ENCODE measurements around the gene LRIG3. TPM values are rescaled to one million over a fixed set of nuclear protein-coding genes. Genes with fewer than 3 reads are reported as not detected.

The LRIG3 gene
- total RNA-seq, 1 donor from 2014 or later: 27.7 TPM

DNA sequence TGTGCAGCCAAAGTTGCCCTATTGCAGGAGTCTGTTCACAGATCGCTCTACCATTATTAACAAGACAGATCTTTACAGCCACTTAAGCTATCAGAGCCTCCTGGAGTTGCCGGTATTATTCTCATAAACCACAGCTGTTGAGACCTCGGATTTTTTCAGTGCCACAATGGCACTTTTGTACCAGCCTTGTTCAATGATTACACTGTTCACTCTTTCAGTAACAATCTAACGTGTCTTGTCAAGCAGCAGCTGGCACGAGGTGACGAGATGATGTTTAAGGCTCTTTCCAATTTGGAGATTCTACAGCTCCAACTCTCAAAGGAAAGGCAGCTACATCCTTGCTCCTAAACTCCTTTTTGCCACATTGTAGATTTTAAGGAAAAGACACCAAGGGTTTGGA, 30.7 kb downstream of the LRIG3 start:
- Mint-ChIP-seq H3K4me3 (no peak overlapping the region), H3K27me3 (ENCODE audit: low read depth) (no peaks in the 10 kb centered on the region), H3K27ac (ENCODE audit: unreplicated experiment) (no peak overlapping the region), H3K36me3 (ENCODE audit: low read depth) (peaks cover 23% of the 10 kb centered on the region), H3K4me1 (peaks cover 50% of the 10 kb centered on the region), H3K9me3 (no peaks in the 10 kb centered on the region)
- TF ChIP-seq, protein P1, sequence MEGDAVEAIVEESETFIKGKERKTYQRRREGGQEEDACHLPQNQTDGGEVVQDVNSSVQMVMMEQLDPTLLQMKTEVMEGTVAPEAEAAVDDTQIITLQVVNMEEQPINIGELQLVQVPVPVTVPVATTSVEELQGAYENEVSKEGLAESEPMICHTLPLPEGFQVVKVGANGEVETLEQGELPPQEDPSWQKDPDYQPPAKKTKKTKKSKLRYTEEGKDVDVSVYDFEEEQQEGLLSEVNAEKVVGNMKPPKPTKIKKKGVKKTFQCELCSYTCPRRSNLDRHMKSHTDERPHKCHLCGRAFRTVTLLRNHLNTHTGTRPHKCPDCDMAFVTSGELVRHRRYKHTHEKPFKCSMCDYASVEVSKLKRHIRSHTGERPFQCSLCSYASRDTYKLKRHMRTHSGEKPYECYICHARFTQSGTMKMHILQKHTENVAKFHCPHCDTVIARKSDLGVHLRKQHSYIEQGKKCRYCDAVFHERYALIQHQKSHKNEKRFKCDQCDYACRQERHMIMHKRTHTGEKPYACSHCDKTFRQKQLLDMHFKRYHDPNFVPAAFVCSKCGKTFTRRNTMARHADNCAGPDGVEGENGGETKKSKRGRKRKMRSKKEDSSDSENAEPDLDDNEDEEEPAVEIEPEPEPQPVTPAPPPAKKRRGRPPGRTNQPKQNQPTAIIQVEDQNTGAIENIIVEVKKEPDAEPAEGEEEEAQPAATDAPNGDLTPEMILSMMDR (conservative IDR thresholded peaks at IDR 0.05): no peak
- no peak for DNase-seq (ENCODE audit: low read depth, low spot score)

DNA sequence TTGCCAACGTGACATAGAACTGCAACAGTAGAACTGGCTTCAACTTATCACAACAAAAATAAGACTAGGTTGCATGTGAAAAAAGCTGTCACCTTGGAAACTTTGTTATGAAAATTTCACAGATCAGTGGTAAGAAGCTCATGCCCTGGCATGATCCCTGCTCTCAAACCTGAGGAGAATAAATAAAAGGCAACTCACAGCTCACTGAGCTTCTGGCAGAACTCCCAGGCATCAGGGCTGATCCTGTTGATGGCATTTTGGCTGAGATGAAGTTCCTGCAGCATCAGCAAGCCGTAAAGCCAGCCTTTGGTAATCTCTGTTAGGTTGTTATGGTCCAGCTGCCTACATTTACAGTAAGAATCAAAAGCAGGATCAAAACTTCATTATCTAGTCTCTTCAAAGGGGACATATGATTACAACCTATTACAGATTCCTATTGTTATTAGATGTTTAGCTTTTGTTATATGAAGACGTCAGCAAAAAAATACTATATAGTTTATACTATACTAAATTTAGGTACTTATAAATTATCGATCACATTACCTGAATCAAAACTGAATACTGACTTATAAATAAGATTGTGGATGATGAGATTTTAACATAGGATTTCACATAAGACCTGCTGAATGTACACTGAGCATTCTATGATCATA, 32.0 kb downstream of the LRIG3 start:
- H3K4me3 Mint-ChIP-seq: no peak overlapping the region
- H3K27ac Mint-ChIP-seq (ENCODE audit: unreplicated experiment): no peak overlapping the region
- no peaks in the 10 kb centered on the region for H3K9me3 Mint-ChIP-seq
- H3K27me3 Mint-ChIP-seq (ENCODE audit: low read depth): no peaks in the 10 kb centered on the region
- H3K4me1 Mint-ChIP-seq: peaks cover 48% of the 10 kb centered on the region
- TF ChIP-seq, protein P1 (conservative IDR thresholded peaks at IDR 0.05): no peak
- H3K36me3 Mint-ChIP-seq (ENCODE audit: low read depth): peaks cover 23% of the 10 kb centered on the region
- no peak for DNase-seq (ENCODE audit: low read depth, low spot score)

DNA sequence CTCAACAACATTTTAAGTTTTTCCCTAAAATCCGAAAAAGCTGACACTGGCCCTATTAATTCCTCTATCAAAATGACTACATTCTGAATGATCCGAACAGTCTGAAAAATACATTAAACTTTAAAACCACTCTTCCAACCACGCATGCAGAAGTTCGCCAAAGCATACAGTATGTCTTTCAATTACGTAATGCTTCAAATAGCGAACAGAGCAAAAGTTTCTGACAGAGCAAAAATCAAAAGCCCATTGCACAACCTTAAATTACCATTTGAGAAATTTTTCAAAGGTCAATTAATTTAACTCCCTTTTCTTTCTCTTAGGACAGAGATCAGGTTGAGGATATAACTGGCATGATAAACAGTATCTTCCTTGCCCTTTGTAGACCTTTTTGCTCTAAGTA, 33.2 kb downstream of the LRIG3 start:
- Mint-ChIP-seq H3K36me3 (ENCODE audit: low read depth) (peaks cover 23% of the 10 kb centered on the region), H3K4me3 (no peak overlapping the region), H3K27ac (ENCODE audit: unreplicated experiment) (no peak overlapping the region), H3K9me3 (no peaks in the 10 kb centered on the region), H3K27me3 (ENCODE audit: low read depth) (no peaks in the 10 kb centered on the region), H3K4me1 (peaks cover 38% of the 10 kb centered on the region)
- no peak for DNase-seq (ENCODE audit: low read depth, low spot score)
- TF ChIP-seq, protein P1 (conservative IDR thresholded peaks at IDR 0.05): no peak

DNA sequence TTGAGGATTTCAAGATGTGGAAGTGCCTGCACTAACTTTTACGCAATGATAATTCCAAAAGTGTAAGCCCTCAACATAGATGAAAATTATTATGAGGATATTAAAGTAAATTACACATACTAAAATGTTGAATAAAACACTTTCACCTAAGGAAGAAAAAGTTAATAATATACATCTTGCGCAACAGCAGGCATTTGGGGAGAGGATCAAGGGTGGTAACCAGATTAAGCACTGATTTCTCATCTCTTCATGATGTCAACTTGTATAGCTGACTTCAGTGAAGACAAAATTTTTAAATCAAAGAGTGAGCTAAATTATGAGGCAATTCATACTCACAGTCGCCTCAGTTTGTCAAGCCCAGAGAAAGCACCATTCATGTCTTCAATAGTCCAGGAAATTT, 33.8 kb downstream of the LRIG3 start:
- H3K27me3 Mint-ChIP-seq (ENCODE audit: low read depth): no peaks in the 10 kb centered on the region
- H3K4me3 Mint-ChIP-seq: no peak overlapping the region
- H3K4me1 Mint-ChIP-seq: peaks cover 35% of the 10 kb centered on the region
- no peaks in the 10 kb centered on the region for H3K9me3 Mint-ChIP-seq
- DNase-seq (ENCODE audit: low read depth, low spot score): no peak
- TF ChIP-seq, protein P1 (conservative IDR thresholded peaks at IDR 0.05): no peak
- peaks cover 23% of the 10 kb centered on the region for H3K36me3 Mint-ChIP-seq (ENCODE audit: low read depth)
- H3K27ac Mint-ChIP-seq (ENCODE audit: unreplicated experiment): no peak overlapping the region

DNA sequence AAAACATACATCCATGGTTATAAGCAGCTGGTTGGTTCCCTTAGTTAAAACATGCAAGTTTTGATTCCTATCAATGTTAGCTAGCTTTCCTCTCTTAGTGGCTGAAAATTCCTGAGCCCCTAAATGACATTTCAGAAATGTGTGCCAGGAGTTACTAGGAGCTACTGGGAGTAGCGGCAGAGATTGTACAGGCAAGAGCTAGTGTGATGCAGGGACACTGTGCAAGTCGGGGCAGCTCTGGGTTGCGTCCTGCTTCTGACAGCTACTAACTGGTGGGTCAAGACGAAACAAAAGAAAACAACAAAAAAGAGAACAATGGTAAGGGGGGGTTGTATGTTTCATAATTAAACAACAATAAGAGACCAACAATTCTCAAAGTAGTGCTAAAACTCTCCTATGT, 35.4 kb downstream of the LRIG3 start:
- Mint-ChIP-seq H3K4me1 (peaks cover 34% of the 10 kb centered on the region), H3K9me3 (no peaks in the 10 kb centered on the region), H3K4me3 (no peak overlapping the region), H3K27ac (ENCODE audit: unreplicated experiment) (no peak overlapping the region), H3K36me3 (ENCODE audit: low read depth) (peaks cover 28% of the 10 kb centered on the region), H3K27me3 (ENCODE audit: low read depth) (no peaks in the 10 kb centered on the region)
- DNase-seq (ENCODE audit: low read depth, low spot score): no peak
- TF ChIP-seq, protein P1 (conservative IDR thresholded peaks at IDR 0.05): no peak
